OCI-LY1 (cell line): Measurements from ENCODE around the gene FN3K.

Source experiments
- CTCF ChIP-seq: fragments of 200-600 bp; sonication (generic), shearing (Covaris generic); IDR thresholded peaks from 2 replicates; pipeline ENCODE4 v1.5.1; 2017; ENCODE audit warnings: mild to moderate bottlenecking, antibody characterized with exemption, low read length, moderate library complexity, mixed read lengths
- EZH2 ChIP-seq: fragments of 200-600 bp; sonication (generic), shearing (Covaris generic); IDR thresholded peaks from 2 replicates; pipeline ENCODE4 v1.8.0; 2017; ENCODE audit warnings: borderline replicate concordance, mixed run types, mild to moderate bottlenecking, antibody characterized with exemption, low read length, moderate library complexity, mixed read lengths

GRCh38 chr17:82799591-82799990 is 64.2 kb downstream of the FN3K start:
- TF ChIP-seq EZH2 (no peak), CTCF (no peak)
